Measurements from ENCODE around the gene DDX10.

DDX10 gene

DNA sequence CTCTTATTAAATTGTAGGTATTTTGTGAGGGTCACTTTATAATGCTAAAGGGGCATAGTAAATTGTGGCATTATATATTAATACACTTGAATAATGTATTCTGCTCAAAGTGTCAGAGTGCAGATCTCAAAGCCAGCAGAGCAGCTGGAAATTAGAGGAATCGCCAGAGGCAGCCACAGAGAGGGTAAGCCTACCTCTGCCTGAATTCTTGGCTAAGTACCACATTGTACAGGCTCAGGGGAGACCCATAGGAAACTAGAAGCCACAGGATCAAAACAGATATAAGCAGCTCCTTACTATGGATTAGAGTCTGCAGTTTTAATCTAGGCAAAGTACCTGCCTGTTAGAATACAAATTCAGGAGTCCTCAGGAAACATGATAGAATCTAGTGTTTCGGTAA, 249.3 kb downstream of the DDX10 start:
- no peak for DNase-seq

DNA sequence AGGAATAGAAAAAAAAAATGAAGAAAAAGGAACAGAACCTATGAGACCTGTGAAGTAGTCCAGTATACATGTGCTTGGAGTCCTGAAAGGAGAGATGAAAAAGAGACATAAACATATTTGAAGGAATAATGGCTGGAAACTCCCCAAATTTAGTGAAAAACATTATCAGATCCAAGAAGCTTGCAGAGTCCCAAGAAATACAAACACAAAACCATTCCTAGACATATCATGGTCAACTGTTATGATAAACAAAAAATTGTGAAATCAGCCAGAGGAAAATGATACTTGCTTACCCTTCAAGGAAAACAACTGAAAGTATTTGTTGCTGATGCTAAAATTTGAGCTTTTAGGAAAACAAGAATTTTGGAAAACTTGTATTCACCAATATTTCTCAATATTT, 250.1 kb downstream of the DDX10 start:
- no peak for DNase-seq

GRCh38 chr11:108915666-108916065, 250.8 kb downstream of the DDX10 start:
- no peak for DNase-seq

DNA sequence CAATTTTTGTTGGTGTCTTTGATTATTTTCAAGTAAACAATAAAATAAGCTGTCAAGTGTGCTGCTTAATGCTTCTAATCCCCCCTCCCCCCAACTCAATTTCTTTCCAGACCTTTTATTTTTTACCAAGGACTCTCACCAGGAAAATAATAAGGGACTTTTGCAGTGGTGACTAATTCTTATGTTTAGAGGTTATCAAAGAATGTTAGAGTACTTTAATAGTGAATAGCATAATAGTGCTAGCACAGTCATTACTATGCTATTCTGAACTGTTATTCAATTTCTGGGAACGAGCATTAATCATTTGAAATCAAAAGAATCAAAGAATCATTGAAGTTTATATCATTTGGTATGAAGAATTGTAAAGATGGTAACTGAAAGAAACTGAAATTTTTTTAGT, 251.4 kb downstream of the DDX10 start:
- DNase-seq = no peak

- DNase-seq = no peak
Measured at GRCh38 chr11:108916935-108917334, 252.1 kb downstream of the DDX10 start.

DNA sequence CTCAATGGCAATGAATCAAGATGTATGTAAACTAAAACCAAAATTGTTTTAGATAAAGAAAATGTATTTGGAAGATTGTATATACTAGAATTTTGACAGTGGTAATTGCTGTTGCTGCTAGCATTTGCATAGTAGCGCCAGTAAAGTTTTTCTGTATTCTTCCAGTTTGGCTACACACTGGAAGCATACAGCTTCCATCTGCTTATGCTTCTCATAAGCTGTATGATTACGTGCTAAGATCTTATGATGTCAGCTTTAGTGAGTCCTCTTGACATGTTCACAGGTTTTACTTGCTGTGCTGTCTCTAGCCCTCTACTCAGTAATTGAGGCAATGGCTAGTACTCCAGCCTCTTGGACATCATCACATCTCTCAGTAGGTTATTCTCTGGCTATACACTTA, 256.3 kb downstream of the DDX10 start:
- DNase-seq = no peak

GRCh38 chr11:108922241-108922640, 257.4 kb downstream of the DDX10 start:
- DNase-seq = no peak

- no peak for DNase-seq
Measured at GRCh38 chr11:108923413-108923812, 258.5 kb downstream of the DDX10 start.

GRCh38 chr11:108926171-108926840, 261.4 kb downstream of the DDX10 start:
- no peak for DNase-seq

DNA sequence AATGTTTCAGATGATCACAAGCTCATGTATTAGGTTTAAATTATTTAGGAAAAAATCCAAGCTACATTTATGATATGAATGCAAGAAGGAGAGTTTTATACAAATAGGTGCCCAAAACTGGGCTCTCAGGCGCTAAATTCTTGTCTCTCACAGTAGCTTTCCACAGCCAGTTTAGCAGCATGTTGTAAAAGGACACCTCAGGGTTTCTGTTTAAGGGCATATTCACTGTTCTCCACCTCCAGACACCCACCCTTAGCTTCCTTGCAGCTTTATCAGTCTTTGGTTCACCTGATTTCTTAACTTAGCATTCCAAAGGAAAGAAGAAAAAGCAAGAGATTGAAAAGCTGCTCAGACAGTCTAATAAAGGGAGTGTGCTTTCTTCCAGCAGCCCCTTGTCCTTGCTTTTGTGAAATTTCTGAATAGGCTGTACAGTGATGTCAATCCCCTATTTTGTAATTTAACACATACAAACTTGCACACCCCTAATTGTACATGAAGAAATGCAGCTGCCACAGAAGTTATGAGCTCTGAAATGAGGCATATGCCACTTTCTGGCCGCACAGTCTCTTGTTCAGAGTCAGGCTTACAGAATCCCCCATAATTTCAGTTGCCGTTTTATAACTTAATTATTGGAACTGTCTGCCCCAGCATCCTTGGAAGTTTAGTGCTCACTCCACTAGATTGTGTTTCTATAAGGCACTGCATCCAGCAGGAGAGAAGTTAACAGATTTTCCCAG, 262.1 kb downstream of the DDX10 start:
- no peak for DNase-seq

DNA sequence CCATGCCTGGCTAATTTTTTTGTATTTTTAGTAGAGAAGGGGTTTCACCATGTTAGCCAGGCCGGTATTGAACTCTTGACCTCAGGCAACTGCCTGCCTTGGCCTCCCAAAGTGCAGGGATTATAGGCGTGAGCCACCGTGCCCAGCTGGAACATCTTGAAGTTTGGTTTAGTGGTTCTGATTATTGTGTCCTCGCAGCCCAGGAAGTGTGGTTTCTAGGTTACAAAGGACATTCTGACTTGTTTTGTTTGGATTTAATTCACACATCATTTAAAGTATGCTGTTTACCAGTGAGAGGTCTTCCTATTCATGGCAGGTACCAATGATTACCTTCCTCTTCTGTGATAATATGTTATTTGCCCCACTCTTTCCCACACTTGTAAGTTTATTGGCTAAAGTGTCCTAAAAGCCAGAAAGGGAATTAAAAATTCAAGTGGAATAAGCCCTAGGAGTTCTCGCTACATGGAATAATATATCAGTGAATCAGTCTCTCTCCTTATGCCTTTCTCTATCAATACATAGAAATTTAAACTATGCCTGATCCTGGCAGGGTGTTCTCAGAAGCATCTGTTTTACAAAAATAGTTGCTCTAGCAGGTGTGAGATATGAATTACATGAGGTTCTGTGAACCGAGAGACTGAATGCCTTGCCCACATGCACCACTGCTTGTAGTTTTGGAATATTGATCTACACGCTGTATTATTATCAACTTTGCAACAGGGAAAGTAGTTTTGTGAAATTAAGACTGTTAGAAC, 263.1 kb downstream of the DDX10 start:
- no peak for DNase-seq

DNA sequence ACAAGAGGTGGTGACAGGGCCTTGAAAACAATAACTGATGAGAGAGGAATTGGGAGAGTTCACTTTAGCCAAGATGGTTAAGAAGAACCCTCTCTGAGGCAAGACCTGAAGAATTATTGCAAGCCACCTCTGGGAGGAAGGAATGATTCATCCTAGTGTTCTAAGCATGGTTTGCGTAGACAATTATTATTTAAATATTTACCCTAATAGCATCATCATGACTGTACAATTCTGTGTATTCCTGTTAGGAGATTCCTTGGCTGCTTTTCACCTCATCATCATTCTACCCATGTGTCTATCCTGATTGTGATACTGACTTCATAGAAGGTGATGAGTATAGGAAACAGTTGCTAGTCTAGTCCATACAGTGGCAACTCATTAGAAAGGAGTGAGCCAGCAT, 264.4 kb downstream of the DDX10 start:
- DNase-seq = no peak

DNA sequence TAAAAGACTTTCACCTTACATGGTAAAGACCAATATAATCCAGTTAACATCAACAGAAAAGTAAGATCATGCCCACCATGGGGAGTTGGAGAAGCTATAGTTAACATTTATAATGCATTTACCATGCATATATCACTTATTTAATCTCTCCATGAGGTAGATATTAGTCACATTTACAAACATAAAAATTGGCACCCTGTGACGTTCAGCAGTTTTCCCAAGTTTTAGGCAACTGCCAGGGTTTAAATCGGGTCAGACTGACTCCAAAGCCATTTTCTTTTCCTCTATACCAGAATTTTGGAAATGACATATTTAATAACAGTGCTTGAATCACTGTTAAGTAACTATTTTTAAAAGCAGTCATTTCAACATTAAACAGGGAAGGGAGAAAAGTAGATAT, 266.3 kb downstream of the DDX10 start:
- no peak for DNase-seq

DNA sequence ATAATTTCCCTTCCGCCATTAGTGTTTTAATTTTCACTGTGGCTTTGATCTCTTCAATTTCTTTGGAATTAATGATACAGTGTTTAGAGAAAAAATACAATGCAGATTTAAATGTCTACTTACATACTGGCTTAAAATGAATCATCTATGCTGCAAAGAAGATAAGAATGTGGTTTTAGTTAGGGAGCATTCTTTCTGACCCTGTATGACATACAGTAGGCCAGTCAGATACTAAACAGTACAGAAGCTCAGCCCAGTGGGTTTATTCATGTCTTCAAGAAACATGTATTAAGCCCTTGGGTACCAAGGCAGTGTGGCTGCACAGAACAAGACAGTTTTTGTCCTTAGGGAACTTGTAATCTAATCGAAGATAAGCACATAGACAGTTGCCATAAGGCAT, 268.8 kb downstream of the DDX10 start:
- DNase-seq = no peak

GRCh38 chr11:108934289-108934688, 269.4 kb downstream of the DDX10 start:
- no peak for DNase-seq

- DNase-seq = no peak
Measured at GRCh38 chr11:108934696-108935095, 269.8 kb downstream of the DDX10 start.

- no peak for DNase-seq
Measured at GRCh38 chr11:108937746-108938145, 272.9 kb downstream of the DDX10 start.

GRCh38 chr11:108938604-108939003, 273.7 kb downstream of the DDX10 start:
- no peak for DNase-seq

- DNase-seq = no peak
Measured at GRCh38 chr11:108939135-108939534, 274.3 kb downstream of the DDX10 start.

DNA sequence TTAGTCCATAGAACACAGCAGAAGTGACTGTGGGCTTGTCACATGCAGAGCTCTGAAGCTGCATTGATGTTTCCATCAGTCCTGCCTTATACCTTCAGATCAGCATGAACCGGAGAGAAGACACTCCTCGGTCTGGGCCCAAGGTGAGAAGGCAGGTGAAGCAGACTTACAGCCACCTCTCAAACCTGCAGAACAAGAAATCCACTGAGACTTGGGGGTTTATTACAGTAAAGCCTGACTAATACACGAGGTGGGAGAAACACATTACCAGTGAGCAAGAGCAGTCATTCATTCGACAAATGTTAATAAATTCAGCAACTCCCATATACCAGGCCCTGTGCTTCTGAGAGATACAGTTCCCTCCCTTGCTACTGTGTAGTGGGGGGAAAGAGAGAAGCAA, 279.0 kb downstream of the DDX10 start:
- DNase-seq = no peak

GRCh38 chr11:108944471-108945178, 279.8 kb downstream of the DDX10 start:
- no peak for DNase-seq

DNA sequence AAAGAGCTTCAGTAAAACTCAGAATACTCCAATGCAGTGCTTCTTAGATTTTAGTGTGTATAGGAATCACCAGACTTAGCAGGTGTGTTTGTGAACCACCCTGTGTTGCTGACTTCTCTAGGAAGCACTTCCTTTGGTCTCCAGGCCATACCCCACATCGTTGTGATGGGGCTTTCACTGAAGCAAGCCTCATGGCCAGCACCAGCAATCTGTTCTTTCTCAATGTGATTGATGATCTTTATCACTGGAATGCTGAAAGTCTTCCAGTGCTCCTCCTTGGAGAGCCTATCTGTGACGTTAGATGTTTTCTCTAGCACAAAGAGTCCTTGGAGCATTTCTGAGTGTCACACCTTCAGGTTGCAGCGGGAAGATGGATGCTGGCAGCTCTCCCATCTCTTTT, 280.5 kb downstream of the DDX10 start:
- no peak for DNase-seq

Data from NCI-H2029 treated with DMSO at 0.1 percent for 48 hours (cell line).